PC-9 (cell line): ENCODE data around the gene ITIH4. TPM values are rescaled to one million over a fixed set of nuclear protein-coding genes. Genes with fewer than 3 reads are reported as not detected.

ENCODE experiments used
- BruUV-seq: library from RNA; stranded (reverse); fragments of 400-500 nt; replicated peaks from 2 replicates; lab custom pipeline; 2021; lab: Mats Ljungman, UMichigan
- CTCF ChIA-PET: fragments of 300-600 bp; sonication (Branson Sonifier 250); formaldehyde crosslinking; loops from one replicate; lab custom pipeline; 2022; ENCODE audit warnings: antibody characterized with exemption; lab: Charles Lee
- POLR2A ChIA-PET: fragments of 300-600 bp; sonication (Branson Sonifier 250); formaldehyde crosslinking; loops from one replicate; lab custom pipeline; 2022; ENCODE audit warnings: antibody characterized with exemption; ENCODE audit not compliant: unreplicated experiment; lab: Charles Lee
- DNase-seq, 2 experiments: peaks; one replicate each; pipeline versions ENCODE4 v3.0.0 to v3.0.0-alpha.2; 2015 to 2022; ENCODE audit warnings: mixed read lengths in 1 of 2
- H2AFZ ChIP-seq: fragments of 200-600 bp; sonication (generic); 2 replicates; pipeline ENCODE4 v1.8.1; 2017; ENCODE audit warnings: antibody characterized with exemption
- H3F3A ChIP-seq: fragments of 200-600 bp; sonication (generic); 2 replicates; pipeline ENCODE4 v1.8.1; 2017; ENCODE audit warnings: antibody characterized with exemption, mild to moderate bottlenecking, low read depth; ENCODE audit not compliant: insufficient read depth
- H3K27ac ChIP-seq: fragments of 200-600 bp; sonication (generic); 2 replicates; pipeline ENCODE4 v1.6.1; 2016; ENCODE audit warnings: mixed run types
- H3K27me3 ChIP-seq: fragments of 200-600 bp; sonication (generic); 2 replicates; pipeline ENCODE4 v1.6.1; 2016; ENCODE audit warnings: low read depth, mixed run types; ENCODE audit not compliant: insufficient read depth
- H3K36me3 ChIP-seq: fragments of 200-600 bp; sonication (generic); 2 replicates; pipeline ENCODE4 v1.6.1; 2016; ENCODE audit warnings: low read depth, mixed run types
- H3K4me1 ChIP-seq: fragments of 200-600 bp; sonication (generic); replicated peaks from 2 replicates; pipeline ENCODE4 v1.6.1; 2016; ENCODE audit warnings: mixed run types; ENCODE audit not compliant: insufficient read depth
- H3K4me2 ChIP-seq: fragments of 200-600 bp; sonication (generic); 2 replicates; pipeline ENCODE4 v1.6.1; 2017; ENCODE audit warnings: mixed run types
- H3K4me3 ChIP-seq: fragments of 200-600 bp; sonication (generic); 2 replicates; pipeline ENCODE4 v1.6.1; 2016; ENCODE audit warnings: mixed run types
- H3K79me2 ChIP-seq: fragments of 200-600 bp; sonication (generic); 2 replicates; pipeline ENCODE4 v1.6.1; 2017; ENCODE audit warnings: low read depth, mixed run types
- H3K9me2 ChIP-seq: fragments of 200-600 bp; sonication (generic); 2 replicates; pipeline ENCODE4 v1.8.1; 2017; ENCODE audit warnings: mild to moderate bottlenecking; ENCODE audit not compliant: insufficient read depth
- H3K9me3 ChIP-seq: fragments of 200-600 bp; sonication (generic); 2 replicates; pipeline ENCODE4 v1.8.1; 2016; ENCODE audit warnings: low read depth; ENCODE audit not compliant: insufficient read depth
- H4K20me1 ChIP-seq: fragments of 200-600 bp; sonication (generic); 2 replicates; pipeline ENCODE4 v1.8.1; 2017; ENCODE audit not compliant: insufficient read depth
- EZH2 ChIP-seq: fragments of 200-600 bp; sonication (generic); IDR thresholded peaks from 2 replicates; pipeline ENCODE4 v1.8.0; 2017; ENCODE audit warnings: antibody characterized with exemption, low read depth
- intact Hi-C: fragments of 100-400 bp; cut with micrococcal nuclease; formaldehyde crosslinking; loops from one replicate; pipeline ENCODE4 v1.10.0; 2022; ENCODE audit not compliant: unreplicated experiment
- total RNA-seq: library from RNA; stranded (reverse); gene quantifications from 2 replicates; pipeline ENCODE4 v1.2.3, GENCODE V29; 2021
- TF ChIP-seq, protein P1 (sequence below): fragments of 200-600 bp; sonication (generic); conservative IDR thresholded peaks from 2 replicates; pipeline ENCODE4 v1.6.1; 2017; ENCODE audit warnings: mixed run types, antibody characterized with exemption, mild to moderate bottlenecking, moderate library complexity

ITIH4 gene
- total RNA-seq, 1 experiment from 2014 or later: 2.5 TPM

DNA sequence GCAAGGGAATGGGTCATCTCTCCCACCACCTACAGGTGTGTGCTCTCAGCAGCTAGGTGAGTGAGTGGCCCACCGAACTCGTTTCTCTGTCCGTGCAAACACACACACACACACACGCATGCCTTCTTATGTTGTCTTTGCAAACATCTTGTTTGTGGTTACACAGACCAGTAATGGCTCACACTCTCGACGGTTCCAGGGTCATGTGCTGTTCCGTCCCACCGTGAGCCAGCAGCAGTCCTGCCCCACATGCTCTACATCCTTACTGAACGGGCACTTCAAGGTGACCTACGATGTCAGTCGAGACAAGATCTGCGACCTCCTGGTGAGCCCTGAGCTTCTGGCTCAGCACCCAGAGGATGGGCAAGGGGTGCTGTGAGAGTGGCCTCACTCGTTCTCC lies 48.7 kb downstream of the ITIH4 start:
- H3K79me2 ChIP-seq: no peaks in the 10 kb centered on the region
- ChIA-PET POLR2A (interaction anchor here (0.7 kb wide), 1 partner anchor 9 kb away, joined by 5 read pairs; no protein-coding TSS in a partner anchor), CTCF (no interaction called here)
- H3K9me3 ChIP-seq: no peaks in the 10 kb centered on the region
- no peak overlapping the region for H3K27ac ChIP-seq
- intact Hi-C loops: no loop called here
- no peaks in the 10 kb centered on the region for H3K36me3 ChIP-seq
- no peaks in the 10 kb centered on the region for H3K9me2 ChIP-seq
- no peaks in the 10 kb centered on the region for H3K4me1 ChIP-seq
- no peaks in the 10 kb centered on the region for H3F3A ChIP-seq
- H3K4me2 ChIP-seq: no peak overlapping the region
- BruUV-seq: no TSS peak
- H2AFZ ChIP-seq: no peak overlapping the region
- no peaks in the 10 kb centered on the region for H4K20me1 ChIP-seq
- no peak overlapping the region for H3K4me3 ChIP-seq
- DNase-seq: no peak
- TF ChIP-seq, protein P1, sequence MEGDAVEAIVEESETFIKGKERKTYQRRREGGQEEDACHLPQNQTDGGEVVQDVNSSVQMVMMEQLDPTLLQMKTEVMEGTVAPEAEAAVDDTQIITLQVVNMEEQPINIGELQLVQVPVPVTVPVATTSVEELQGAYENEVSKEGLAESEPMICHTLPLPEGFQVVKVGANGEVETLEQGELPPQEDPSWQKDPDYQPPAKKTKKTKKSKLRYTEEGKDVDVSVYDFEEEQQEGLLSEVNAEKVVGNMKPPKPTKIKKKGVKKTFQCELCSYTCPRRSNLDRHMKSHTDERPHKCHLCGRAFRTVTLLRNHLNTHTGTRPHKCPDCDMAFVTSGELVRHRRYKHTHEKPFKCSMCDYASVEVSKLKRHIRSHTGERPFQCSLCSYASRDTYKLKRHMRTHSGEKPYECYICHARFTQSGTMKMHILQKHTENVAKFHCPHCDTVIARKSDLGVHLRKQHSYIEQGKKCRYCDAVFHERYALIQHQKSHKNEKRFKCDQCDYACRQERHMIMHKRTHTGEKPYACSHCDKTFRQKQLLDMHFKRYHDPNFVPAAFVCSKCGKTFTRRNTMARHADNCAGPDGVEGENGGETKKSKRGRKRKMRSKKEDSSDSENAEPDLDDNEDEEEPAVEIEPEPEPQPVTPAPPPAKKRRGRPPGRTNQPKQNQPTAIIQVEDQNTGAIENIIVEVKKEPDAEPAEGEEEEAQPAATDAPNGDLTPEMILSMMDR: no peak
- H3K27me3 ChIP-seq: peaks cover 45% of the 10 kb centered on the region

DNA sequence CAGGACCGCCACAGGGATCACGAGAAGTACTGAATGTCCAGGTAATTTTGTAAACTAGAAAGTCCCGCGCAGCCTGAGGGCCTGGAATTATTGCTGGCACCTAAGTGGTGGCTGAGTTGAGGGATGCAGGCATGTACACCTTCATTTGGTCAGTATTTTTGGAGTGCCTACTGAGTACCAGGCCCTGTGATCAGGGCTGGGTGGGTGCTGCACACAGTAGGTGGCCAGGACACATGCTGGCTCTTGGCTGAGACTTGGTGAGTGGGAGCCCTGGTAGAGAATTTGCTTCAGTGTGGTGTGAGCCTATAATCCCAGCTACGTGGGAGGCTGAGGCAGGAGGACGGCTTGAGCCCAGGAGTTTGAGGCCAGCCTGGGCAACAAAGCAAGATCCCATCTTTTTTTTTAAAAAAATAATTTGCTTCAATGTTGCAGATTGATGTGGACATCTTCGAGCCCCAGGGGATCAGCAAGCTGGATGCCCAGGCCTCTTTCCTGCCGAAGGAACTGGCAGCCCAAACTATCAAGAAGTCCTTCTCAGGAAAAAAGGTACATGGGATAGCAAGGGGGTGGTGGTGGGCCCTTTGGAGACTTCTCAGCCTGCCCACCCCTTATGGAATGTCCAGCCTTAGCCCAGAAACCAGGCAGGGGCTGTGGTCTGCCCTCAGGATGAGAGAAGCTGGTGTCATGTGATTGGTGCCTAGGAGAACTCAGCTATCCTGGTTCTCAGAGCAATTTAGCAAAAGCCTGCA lies 50.5 kb downstream of the ITIH4 start:
- no peak overlapping the region for H2AFZ ChIP-seq
- POLR2A ChIA-PET: interaction anchor here (0.5 kb wide), 1 partner anchor 9 kb away, joined by 5 read pairs; no protein-coding TSS in a partner anchor
- H3K79me2 ChIP-seq: no peaks in the 10 kb centered on the region
- H3K27me3 ChIP-seq: peaks cover 28% of the 10 kb centered on the region
- no peaks in the 10 kb centered on the region for H3K36me3 ChIP-seq
- no peak overlapping the region for H3K4me2 ChIP-seq
- H3K27ac ChIP-seq: no peak overlapping the region
- H3K4me1 ChIP-seq: no peaks in the 10 kb centered on the region; the same call in 1 of the 2 replicates
- H3K9me3 ChIP-seq: no peaks in the 10 kb centered on the region
- CTCF ChIA-PET: no interaction called here
- no peaks in the 10 kb centered on the region for H3K9me2 ChIP-seq
- H3K4me3 ChIP-seq: no peak overlapping the region
- BruUV-seq: no TSS peak
- intact Hi-C loops: no loop called here
- TF ChIP-seq, protein P1: no peak
- no peak for TF ChIP-seq EZH2
- DNase-seq: no peak
- no peaks in the 10 kb centered on the region for H4K20me1 ChIP-seq
- H3F3A ChIP-seq: no peaks in the 10 kb centered on the region

DNA sequence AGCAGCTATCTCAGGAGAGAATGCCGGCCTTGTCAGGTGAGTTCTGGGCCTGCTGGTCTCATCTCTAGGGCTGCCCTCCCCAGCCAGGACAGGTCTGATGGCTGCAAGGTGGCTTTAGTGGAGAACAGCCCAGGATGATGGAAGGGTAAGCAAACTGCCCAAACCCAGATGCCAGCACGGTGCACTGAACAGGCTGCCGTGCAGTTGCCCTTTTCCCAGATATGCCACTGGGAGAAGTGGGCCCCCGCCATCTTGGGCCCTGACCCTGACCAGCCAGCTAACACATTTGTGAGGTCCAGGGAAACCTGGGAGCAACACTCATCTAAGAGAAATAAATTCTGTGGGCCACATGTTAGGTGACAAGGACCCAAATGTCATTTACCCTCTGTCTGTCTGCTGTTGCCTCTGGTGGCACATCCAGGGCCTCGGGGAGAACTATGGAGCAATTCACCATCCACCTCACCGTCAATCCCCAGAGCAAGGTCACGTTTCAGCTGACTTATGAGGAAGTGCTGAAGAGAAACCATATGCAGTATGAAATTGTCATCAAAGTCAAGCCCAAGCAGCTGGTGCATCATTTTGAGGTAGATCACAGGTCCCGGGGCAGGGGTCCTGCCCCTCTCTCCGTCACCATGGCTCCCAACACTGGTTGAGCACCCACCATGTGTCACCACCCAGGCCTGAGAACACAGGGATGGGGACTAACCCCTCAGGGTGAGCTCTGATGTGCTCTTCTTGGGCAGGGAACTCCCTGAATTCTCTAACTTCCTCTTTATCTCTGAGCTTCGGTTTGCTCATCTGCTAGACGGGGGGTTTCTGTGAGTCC lies 51.2 kb downstream of the ITIH4 start:
- Histone ChIP-seq H3K4me3 (no peak overlapping the region), H3K36me3 (no peaks in the 10 kb centered on the region), H3K27me3 (peaks cover 24% of the 10 kb centered on the region), H3K4me2 (no peak overlapping the region), H2AFZ (no peak overlapping the region), H3K4me1 (no peaks in the 10 kb centered on the region; the same call in 1 of the 2 replicates), H3F3A (no peaks in the 10 kb centered on the region), H3K9me2 (no peaks in the 10 kb centered on the region), H3K79me2 (no peaks in the 10 kb centered on the region), H3K27ac (no peak overlapping the region), H4K20me1 (no peaks in the 10 kb centered on the region), H3K9me3 (no peaks in the 10 kb centered on the region)
- POLR2A ChIA-PET: interaction anchor here (0.5 kb wide), 1 partner anchor 8 kb away, joined by 5 read pairs; no protein-coding TSS in a partner anchor
- no TSS peak for BruUV-seq
- intact Hi-C loops: no loop called here
- CTCF ChIA-PET: no interaction called here
- no peak for DNase-seq
- TF ChIP-seq, protein P1: no peak
- no peak for TF ChIP-seq EZH2
